NCI-H2196 (cell line): ENCODE data around the gene HAVCR1.
"Not testable (repeated sequence)": the region's sequence is repeated elsewhere in the genome, so short reads cannot be mapped to it uniquely, and the experiment has no call there.

Experiments
- DNase-seq: peaks from one replicate; lab custom pipeline; 2025; ENCODE audit not compliant: unreplicated experiment; lab: John Stamatoyannopoulos, UW

HAVCR1 gene

DNA sequence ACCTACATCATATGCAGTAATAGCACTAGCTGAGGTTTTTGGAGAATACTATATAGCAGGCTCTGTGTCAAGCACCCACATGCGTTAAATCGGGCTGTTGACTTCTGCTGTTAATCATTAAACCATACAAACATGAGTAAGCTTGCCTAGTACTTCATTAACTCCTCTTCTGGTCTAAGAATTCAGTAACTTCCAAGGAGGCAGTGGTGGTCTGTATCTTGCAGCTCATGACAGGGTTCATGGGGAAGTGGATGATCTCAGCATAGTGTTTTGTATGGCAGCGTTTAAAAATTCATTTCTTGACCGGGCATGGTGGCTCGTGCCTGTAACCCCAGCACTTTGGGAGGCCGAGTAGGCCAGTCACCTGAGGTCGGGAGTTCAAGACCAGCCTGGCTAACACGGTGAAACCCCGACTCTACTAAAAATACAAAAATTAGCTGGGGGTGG, at the start of gene HAVCR1:
TSS of gene HAVCR1 (minus strand) at position 24 of the 447 bp plus-strand sequence. CDS start 1,173 bp downstream, outside the sequence.
- no peak for DNase-seq

- no peak for DNase-seq
Measured at GRCh38 chr5:157107508-157107907, 48.6 kb upstream of the HAVCR1 start.

- DNase-seq = no peak
Measured at GRCh38 chr5:157106630-157107461, 47.9 kb upstream of the HAVCR1 start.

GRCh38 chr5:157100140-157100679, 41.3 kb upstream of the HAVCR1 start:
- DNase-seq = no peak

DNA sequence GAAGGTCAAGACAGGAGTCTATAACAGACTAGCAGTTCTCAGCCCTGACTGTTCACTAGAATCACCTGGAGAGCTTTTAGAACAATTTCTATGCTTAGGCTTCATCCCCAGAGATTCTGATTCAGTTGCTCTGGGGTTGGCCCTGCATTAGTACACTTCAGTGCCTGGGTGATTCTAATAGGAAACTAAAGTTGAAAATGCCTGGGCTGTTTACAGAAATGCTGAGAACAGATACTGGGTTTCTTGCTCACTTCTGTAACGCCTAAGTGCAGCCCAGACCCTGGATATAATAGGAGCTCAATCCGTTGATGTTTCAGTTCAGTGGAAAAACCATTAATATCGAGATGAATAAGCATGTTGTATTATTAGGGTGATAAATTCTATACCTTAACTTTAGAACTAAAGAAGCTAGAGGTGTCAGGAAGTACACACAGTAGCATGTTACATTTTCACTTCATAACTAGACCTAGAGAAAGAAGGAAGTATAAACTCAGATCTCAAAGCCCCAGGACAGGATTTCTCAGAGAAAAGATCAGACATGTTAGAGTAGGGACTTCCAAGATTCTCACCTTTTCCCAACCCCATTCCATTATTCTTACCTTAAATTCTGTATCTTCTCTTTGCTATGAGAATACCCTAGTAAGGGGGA, 29.6 kb upstream of the HAVCR1 start:
- no peak for DNase-seq

DNA sequence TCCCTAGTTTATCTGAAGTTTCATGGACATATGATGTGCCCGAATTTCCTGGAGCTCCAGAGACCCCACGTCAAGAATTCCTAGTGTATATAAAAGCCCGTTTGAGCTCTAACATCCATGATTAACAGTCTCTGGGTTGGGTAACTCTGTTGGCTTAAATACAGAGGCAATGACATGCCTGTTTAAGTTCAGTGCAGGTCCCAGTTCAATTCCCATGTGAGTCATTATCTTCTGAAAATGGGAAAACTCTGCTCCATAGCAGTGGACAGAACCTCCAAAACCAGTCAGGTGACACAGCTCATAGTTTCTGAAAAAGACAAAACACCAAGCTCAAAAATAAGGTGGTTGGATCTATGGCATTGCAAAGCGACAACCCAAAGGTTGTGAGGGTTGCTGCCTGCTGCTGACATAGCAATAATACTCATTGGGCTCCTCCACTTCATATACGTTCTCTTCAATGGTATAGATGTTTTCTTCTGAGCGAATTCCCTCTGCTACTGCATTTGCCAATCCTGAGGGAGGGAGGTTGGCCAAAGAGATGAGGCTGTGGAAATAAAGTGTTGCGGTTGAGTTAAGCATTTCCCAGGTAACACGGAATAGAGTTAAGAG, 27.9 kb upstream of the HAVCR1 start:
- DNase-seq = no peak

- DNase-seq = no peak
Measured at GRCh38 chr5:157085930-157086329, 27.0 kb upstream of the HAVCR1 start.

DNA sequence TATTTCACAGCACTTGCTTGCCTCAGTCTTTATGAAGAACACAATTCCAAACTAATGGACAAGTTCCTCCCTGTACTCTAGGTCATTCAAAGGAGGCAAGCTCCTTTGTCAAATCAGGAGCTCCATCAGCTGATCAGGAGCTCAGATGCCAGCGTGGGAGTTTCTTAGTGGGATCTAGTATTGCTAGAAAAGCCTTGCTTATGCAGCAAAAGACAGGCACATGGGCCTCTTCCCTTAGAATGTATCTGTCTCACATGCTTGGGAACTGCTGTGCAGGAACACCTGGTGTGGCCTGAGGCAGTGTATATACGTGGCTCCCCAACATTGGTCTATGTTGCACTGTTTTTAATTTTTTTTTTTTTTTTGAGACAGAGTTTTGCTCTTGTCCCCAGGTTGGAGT, 21.4 kb upstream of the HAVCR1 start:
- DNase-seq = no peak

- no peak for DNase-seq
Measured at GRCh38 chr5:157076558-157076957, 17.6 kb upstream of the HAVCR1 start.

- DNase-seq = no peak
Measured at GRCh38 chr5:157072508-157072907, 13.6 kb upstream of the HAVCR1 start.

DNA sequence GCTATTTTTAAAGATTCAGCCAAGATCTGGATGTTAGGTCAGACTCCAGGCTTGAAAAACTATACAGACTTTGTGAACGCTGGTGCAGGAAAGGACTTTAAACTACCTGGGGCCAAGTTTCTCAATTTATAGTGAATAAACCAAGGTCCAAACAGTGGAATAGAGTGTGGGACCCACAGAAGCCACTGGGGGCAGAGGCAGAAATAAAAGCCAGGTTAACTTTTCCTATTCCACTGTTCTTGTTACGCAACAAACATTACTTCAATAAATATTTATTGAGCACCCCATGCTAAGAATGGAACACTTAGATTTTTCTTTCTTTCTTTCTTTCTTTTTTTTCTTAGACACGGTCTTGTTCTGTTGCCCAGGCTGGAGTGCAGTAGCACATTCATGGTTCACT, 11.0 kb upstream of the HAVCR1 start:
- no peak for DNase-seq

DNA sequence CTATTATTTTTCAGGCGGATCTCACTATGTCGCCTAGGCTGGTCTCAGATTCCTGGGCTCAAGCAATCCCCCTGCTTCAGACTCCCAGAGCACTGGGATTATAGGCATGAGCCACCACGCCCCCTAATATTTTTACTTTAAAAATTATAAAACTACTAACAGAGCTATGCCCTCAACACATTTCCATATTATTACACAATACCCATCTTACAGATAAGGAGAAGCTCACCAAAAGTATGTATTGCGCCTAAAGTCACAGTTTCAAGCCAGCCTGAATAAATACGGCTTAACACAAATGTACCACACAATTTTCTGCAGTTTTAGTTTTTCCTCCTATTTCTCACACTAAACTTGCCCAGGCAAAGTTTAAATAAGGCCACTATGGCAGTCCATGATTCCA, 9.9 kb upstream of the HAVCR1 start:
- no peak for DNase-seq

GRCh38 chr5:157068339-157068738, 9.4 kb upstream of the HAVCR1 start:
- no peak for DNase-seq

DNA sequence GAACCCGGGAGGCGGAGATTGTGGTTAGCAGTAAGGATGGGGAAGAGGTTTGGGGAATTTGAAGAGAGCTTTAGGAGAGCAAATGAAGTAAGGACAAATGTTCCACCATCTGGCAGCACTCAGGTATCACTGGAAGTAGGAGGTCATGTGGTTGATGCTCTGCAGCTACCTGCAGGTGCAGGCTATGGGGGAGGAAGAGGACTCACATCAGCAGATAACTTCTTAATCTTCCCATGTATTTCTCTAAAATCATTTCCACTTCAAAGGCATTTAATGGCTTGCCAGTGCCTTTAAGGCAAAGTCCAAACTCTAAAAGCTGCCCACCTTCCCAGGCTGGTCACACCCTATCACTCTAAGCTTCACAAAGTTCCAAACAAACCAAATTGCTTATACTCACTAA, 8.1 kb upstream of the HAVCR1 start:
- DNase-seq = peak; percentile 20

GRCh38 chr5:157066080-157066479, 7.2 kb upstream of the HAVCR1 start:
- no peak for DNase-seq

DNA sequence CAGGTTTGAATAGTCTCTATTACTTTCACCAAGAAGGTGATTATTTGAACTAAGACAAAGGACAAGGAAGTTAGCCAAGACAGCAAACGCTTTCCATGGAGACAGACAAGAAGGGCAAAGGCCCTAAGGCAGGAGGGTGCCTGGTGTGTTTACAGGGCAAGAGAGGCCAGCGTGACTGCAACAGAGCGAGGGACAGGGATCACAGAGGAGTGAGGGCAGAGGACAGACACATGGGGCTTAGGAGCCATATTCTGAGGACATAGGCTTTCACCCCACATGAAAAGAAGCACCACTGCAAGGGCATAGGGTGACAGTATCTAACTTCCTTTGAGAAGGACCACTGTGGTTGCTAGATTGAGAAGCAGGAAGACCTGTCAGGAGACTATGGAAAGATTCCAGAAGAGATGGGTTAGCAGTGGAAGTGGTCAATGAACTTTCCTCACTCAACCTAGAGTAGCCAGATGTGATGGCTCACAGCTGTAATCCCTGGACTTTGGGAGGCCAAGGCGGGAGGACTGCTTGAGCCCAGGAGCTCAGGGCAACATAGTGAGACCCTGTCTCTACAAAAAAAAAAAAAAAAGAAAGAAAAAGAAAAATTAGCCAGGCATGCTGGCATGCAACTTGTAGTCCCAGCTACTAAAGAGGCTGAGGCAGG, 5.0 kb upstream of the HAVCR1 start:
- no peak for DNase-seq

DNA sequence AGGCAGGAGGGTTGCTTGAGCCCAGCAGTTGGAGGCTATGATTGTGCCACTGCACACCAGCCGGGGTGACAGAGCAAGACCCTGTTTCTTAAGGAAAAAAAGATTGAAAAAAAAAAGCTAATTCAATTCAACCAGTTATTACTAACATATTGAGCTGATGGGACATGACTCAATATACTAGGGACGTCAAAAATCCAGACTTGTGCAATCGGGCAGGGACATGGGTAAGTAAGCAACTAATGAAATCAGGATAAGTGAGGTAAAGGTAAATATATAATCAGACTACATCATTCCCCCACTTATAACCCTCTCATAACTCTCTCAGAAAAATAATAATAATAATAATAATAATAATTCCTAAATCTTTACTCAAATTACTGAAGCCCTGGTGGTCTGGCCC, 975 bp upstream of the HAVCR1 start:
- no peak for DNase-seq

DNA sequence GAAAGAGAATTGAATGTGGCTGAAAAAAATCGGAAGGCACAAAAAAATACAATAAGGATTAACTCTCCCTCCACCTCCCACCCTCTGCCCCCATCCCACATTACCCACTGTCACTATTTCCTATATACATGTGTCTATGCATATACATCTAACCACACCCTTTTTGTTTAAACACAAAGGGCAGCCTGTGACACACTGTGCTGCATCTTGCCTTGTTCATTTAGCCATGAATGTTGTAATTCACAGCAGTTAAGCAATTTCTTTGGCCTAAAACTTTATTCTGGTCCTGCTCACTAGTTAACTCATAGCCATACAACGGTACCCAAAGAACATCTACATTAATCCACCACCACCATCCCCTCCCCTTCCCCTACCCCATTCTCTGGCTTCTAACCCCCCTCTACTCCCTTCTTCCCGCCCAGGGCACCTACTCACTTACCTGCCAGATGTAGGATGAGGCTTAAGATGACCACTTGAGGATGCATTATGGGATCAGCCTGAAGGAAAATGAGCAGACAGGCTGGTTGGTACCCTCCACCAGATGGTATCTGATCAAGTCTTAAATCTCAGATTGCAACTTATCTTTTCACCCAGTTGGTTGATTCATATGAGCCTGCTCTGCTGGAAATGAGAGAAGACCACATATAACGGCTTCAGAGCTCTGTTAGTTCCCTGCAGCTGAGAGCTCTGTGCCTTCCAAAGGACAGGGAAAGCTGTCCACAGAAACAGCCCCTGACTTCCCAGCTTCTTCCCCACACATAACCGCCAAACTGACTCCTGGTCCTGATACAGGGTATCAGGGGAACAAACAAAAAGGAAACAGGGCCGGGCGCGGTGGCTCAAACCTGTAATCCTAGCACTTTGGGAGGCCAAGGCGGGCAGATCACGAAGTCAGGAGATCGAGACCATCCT, 1.2 kb downstream of the HAVCR1 start:
- no peak for DNase-seq

GRCh38 chr5:157056848-157057247, 2.1 kb downstream of the HAVCR1 start:
- DNase-seq = not testable (repeated sequence)

DNA sequence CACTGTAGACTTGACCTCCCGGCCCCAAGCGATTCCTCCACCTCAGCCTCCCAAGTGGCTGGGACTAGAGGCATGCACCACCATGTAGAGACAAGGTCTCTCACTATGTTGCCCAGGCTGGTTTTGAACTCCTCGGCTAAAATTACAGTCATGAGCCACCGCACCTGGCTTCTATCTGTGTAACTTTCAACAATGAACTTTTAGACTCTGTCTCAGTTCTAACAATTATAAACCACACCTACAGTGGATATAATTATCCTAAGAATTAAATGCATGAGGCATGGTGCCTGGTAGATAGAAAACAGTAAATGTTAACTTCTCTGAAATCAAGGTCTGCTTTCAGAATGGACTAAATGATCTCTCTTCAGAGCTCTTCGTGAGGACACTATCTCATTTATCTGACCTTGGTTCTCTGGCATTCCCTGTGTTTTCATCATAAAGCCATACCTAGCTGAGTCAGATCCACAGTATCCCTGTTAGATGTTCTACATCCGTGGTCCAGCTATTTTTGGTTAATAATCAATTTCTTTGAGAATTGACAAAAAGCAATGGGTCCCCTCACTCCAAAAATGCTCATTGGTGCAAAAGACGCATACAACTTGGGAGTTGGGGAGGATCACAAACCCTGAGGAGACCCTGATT, 7.2 kb downstream of the HAVCR1 start:
- no peak for DNase-seq
